Suprapubic skin (tissue), 4 donors: ENCODE data around the gene LPO. TPM values are rescaled to one million over a fixed set of nuclear protein-coding genes. Genes with fewer than 3 reads are reported as not detected.

Experiments
- DNase-seq, 2 donors: peaks; one replicate each; pipeline ENCODE4 v3.0.0-alpha.2; 2019; ENCODE audit warnings: low spot score in 2 of 2
- H3K27ac ChIP-seq: fragments of 200-600 bp; sonication (generic); one replicate; pipeline ENCODE4 v1.5.1; 2019
- H3K27me3 ChIP-seq: fragments of 200-600 bp; sonication (generic); one replicate; pipeline ENCODE4 v1.5.1; 2019
- H3K36me3 ChIP-seq: fragments of 200-600 bp; sonication (generic); one replicate; pipeline ENCODE4 v1.5.1; 2019
- H3K4me1 ChIP-seq: fragments of 200-600 bp; sonication (generic); one replicate; pipeline ENCODE4 v1.5.1; 2019
- H3K4me3 ChIP-seq: fragments of 200-600 bp; sonication (generic); one replicate; pipeline ENCODE4 v1.5.1; 2019; ENCODE audit warnings: mild to moderate bottlenecking
- H3K9me3 ChIP-seq: fragments of 200-600 bp; sonication (generic); one replicate; pipeline ENCODE4 v1.5.1; 2019
- CTCF ChIP-seq, 2 donors: fragments of 200-600 bp in 1 of 2; fragments of 450-650 bp in 1 of 2; sonication (generic) in 1 of 2; IDR thresholded peaks; one replicate each; pipeline ENCODE4 v1.5.1; 2016 to 2019; ENCODE audit warnings: antibody characterized with exemption in 2 of 2, mild to moderate bottlenecking in 1 of 2, moderate library complexity in 1 of 2
- EP300 ChIP-seq: sonication (generic); formaldehyde crosslinking; IDR thresholded peaks from one replicate; pipeline ENCODE4 v1.6.1; 2017; ENCODE audit warnings: antibody characterized with exemption
- POLR2A ChIP-seq, 2 donors: fragments of 450-650 bp; IDR thresholded peaks; one replicate each; pipeline ENCODE4 v1.6.1; 2017; ENCODE audit warnings: antibody characterized with exemption in 2 of 2, mild to moderate bottlenecking in 2 of 2, moderate library complexity in 2 of 2
- POLR2AphosphoS5 ChIP-seq, 3 donors: sonication (generic); formaldehyde crosslinking; IDR thresholded peaks; one replicate each; pipeline ENCODE4 v1.6.1; 2017; ENCODE audit warnings: antibody characterized with exemption in 3 of 3
- WGBS: methylation state at CpG from one replicate; pipeline ENCODE4 v1.1.5; 2018; 5-methylcytosine and 5-hydroxymethylcytosine counted together
- total RNA-seq, 4 donors: library from RNA; depleted of rRNA; stranded (reverse); fragments of >200 nt; gene quantifications; one replicate each; pipeline ENCODE4 v1.1.0, GENCODE V29; 2016

LPO gene
- total RNA-seq, 4 donors from 2014 or later, result 0.19 to 0.23 TPM; not detected in 2

- TF ChIP-seq CTCF (IDR thresholded peaks at IDR 0.05), result no peak
- no peak for TF ChIP-seq POLR2AphosphoS5 (IDR thresholded peaks at IDR 0.05)
- TF ChIP-seq EP300, result no peak
- TF ChIP-seq POLR2A (IDR thresholded peaks at IDR 0.05), result no peak
- H3K36me3 ChIP-seq, result no peaks in the 10 kb centered on the region
- no peak for DNase-seq
- peaks cover 2% of the 10 kb centered on the region for H3K4me1 ChIP-seq
- WGBS, result 93% methylated on average over 4 of the region's 4 CpGs
- H3K9me3 ChIP-seq, result no peaks in the 10 kb centered on the region
- no peaks in the 10 kb centered on the region for H3K27me3 ChIP-seq
- no peak overlapping the region for H3K27ac ChIP-seq
- no peak overlapping the region for H3K4me3 ChIP-seq
These were observed 77.4 kb downstream of the LPO start for GRCh38 chr17:58315750-58316149.

- H3K4me1 ChIP-seq, result peaks cover 2% of the 10 kb centered on the region
- peak; percentile 34 to 65 for DNase-seq
- no peaks in the 10 kb centered on the region for H3K27me3 ChIP-seq
- WGBS, result 93% methylated on average over 7 of the region's 8 CpGs
- TF ChIP-seq CTCF (IDR thresholded peaks at IDR 0.05) (no peak), POLR2AphosphoS5 (IDR thresholded peaks at IDR 0.05) (no peak), EP300 (no peak), POLR2A (IDR thresholded peaks at IDR 0.05) (no peak)
- H3K9me3 ChIP-seq, result no peaks in the 10 kb centered on the region
- H3K27ac ChIP-seq, result no peak overlapping the region
- H3K36me3 ChIP-seq, result no peaks in the 10 kb centered on the region
- no peak overlapping the region for H3K4me3 ChIP-seq
These were observed 78.0 kb downstream of the LPO start for GRCh38 chr17:58316260-58316960.

- no peaks in the 10 kb centered on the region for H3K27me3 ChIP-seq
- TF ChIP-seq POLR2A (IDR thresholded peaks at IDR 0.05) (no peak), POLR2AphosphoS5 (IDR thresholded peaks at IDR 0.05) (no peak), CTCF (IDR thresholded peaks at IDR 0.05) (peak; percentile 20 to 56), EP300 (no peak)
- no peaks in the 10 kb centered on the region for H3K9me3 ChIP-seq
- H3K4me3 ChIP-seq, result no peak overlapping the region
- DNase-seq, result peak; percentile 61 to 70
- H3K36me3 ChIP-seq, result no peaks in the 10 kb centered on the region
- H3K4me1 ChIP-seq, result peaks cover 2% of the 10 kb centered on the region
- no peak overlapping the region for H3K27ac ChIP-seq
- 32% methylated on average over 5 of the region's 5 CpGs for WGBS
These were observed 79.2 kb downstream of the LPO start for GRCh38 chr17:58317421-58318064.

GRCh38 chr17:58318065-58318481 lies 79.7 kb downstream of the LPO start:
- Histone ChIP-seq H3K4me1 (peaks cover 2% of the 10 kb centered on the region), H3K4me3 (no peak overlapping the region), H3K36me3 (no peaks in the 10 kb centered on the region), H3K27me3 (no peaks in the 10 kb centered on the region), H3K9me3 (no peaks in the 10 kb centered on the region), H3K27ac (no peak overlapping the region)
- WGBS, result 93% methylated on average over 7 of the region's 9 CpGs
- DNase-seq, result peak; percentile 50 to 60
- no peak for TF ChIP-seq CTCF (IDR thresholded peaks at IDR 0.05)
- no peak for TF ChIP-seq EP300
- TF ChIP-seq POLR2A (IDR thresholded peaks at IDR 0.05), result no peak
- no peak for TF ChIP-seq POLR2AphosphoS5 (IDR thresholded peaks at IDR 0.05)

Other genes with a start within 250 kb of the LPO start
- 100 to 1,000 TPM; 108 to 172 (median 125) TPM for gene SRSF1, start 231.3 kb upstream of the LPO start, total RNA-seq
- gene DYNLL2, start 155.2 kb upstream of the LPO start, total RNA-seq, result 10 to 100 TPM; 14.6 to 22.4 (median 16.5) TPM
- not detected for gene OR4D1, start 90.2 kb upstream of the LPO start, total RNA-seq
- not detected for gene OR4D2, start 71.6 kb upstream of the LPO start, total RNA-seq
- gene EPX, start 45.9 kb upstream of the LPO start, total RNA-seq, result under 1 TPM in 1 of 4 donors, not detected in 3; 0.25 TPM
- gene MKS1, start 19.3 kb upstream of the LPO start, total RNA-seq, result 10 to 100 TPM; 11.0 to 25.1 (median 17.2) TPM
- gene MPO, start 42.4 kb downstream of the LPO start, total RNA-seq, result not detected
- 10 to 100 TPM in 2 of 4 donors, 1 to 10 TPM in 2; 6.8 to 26.9 (median 12.4) TPM for gene TSPOAP1, start 90.2 kb downstream of the LPO start, total RNA-seq
- gene SUPT4H1, start 113.6 kb downstream of the LPO start, total RNA-seq, result 10 to 100 TPM; 33.8 to 48.3 (median 40.3) TPM
- 10 to 100 TPM; 16.0 to 58.3 (median 21.5) TPM for gene RNF43, start 178.9 kb downstream of the LPO start, total RNA-seq
- gene HSF5, start 249.8 kb downstream of the LPO start, total RNA-seq, result not detected